ENCODE measurements around the gene CNTNAP5.
"Not testable (repeated sequence)": the region's sequence is repeated elsewhere in the genome, so short reads cannot be mapped to it uniquely, and the experiment has no call there.

The CNTNAP5 gene

GRCh38 chr2:124354466-124354865, 329.4 kb downstream of the CNTNAP5 start:
- H3K4me1 ChIP-seq (ENCODE audit: insufficient read depth, low read length, poor library complexity, severe bottlenecking): no peaks in the 10 kb centered on the region
- no peaks in the 10 kb centered on the region for H3K79me2 ChIP-seq (ENCODE audit: insufficient read depth, low read length)
- no peaks in the 10 kb centered on the region for H3K27me3 ChIP-seq (ENCODE audit: insufficient read depth, low read length, poor library complexity, severe bottlenecking)
- no peak overlapping the region for H3K9ac ChIP-seq (ENCODE audit: low read depth, low read length, poor library complexity, severe bottlenecking)
- no peak overlapping the region for H3K4me2 ChIP-seq (ENCODE audit: low read depth, low read length, poor library complexity, severe bottlenecking)
- H3K4me3 ChIP-seq (ENCODE audit: low read length, poor library complexity, severe bottlenecking): no peak overlapping the region
- H3F3A ChIP-seq (ENCODE audit: low read depth): no peaks in the 10 kb centered on the region
- 0 out of 2 replicates have a peak, but pooled peaks cover 3% of the 10 kb centered on the region for H3K9me2 ChIP-seq (replicated peaks; ENCODE audit: low read depth, low read length)
- no peak for TF ChIP-seq CTCF (conservative IDR thresholded peaks at IDR 0.05; ENCODE audit: low read length)
- no peak for TF ChIP-seq EZH2phosphoT487 (IDR thresholded peaks at IDR 0.05; ENCODE audit: borderline replicate concordance)
- no peaks in the 10 kb centered on the region for H3K9me3 ChIP-seq (ENCODE audit: insufficient read depth, low read depth, low read length)
- no peaks in the 10 kb centered on the region for H4K20me1 ChIP-seq (ENCODE audit: insufficient read depth, low read length, poor library complexity, severe bottlenecking)
- H3K36me3 ChIP-seq (ENCODE audit: insufficient read depth, low read length): no peaks in the 10 kb centered on the region
- H2AFZ ChIP-seq (ENCODE audit: low read length): no peak overlapping the region

- not testable (repeated sequence) for H3K9me3 ChIP-seq (ENCODE audit: insufficient read depth, low read depth, low read length); H3K4me1 ChIP-seq (ENCODE audit: insufficient read depth, low read length, poor library complexity, severe bottlenecking); H3K4me3 ChIP-seq (ENCODE audit: low read length, poor library complexity, severe bottlenecking); H3K36me3 ChIP-seq (ENCODE audit: insufficient read depth, low read length); H3K9ac ChIP-seq (ENCODE audit: low read depth, low read length, poor library complexity, severe bottlenecking); H3K9me2 ChIP-seq (replicated peaks; ENCODE audit: low read depth, low read length); H2AFZ ChIP-seq (ENCODE audit: low read length); H3K27me3 ChIP-seq (ENCODE audit: insufficient read depth, low read length, poor library complexity, severe bottlenecking); H3F3A ChIP-seq (ENCODE audit: low read depth); H3K79me2 ChIP-seq (ENCODE audit: insufficient read depth, low read length); H3K4me2 ChIP-seq (ENCODE audit: low read depth, low read length, poor library complexity, severe bottlenecking); H4K20me1 ChIP-seq (ENCODE audit: insufficient read depth, low read length, poor library complexity, severe bottlenecking)
Measured at GRCh38 chr2:124361966-124362365, 336.9 kb downstream of the CNTNAP5 start.

- no peaks in the 10 kb centered on the region for H3F3A ChIP-seq (ENCODE audit: low read depth)
Measured at GRCh38 chr2:124369181-124369580, 344.1 kb downstream of the CNTNAP5 start.

More at GRCh38 chr2:124369181-124369580, 344.1 kb downstream of the CNTNAP5 start:
- no peak overlapping the region for H3K9ac ChIP-seq (ENCODE audit: low read depth, low read length, poor library complexity, severe bottlenecking)
- H4K20me1 ChIP-seq (ENCODE audit: insufficient read depth, low read length, poor library complexity, severe bottlenecking): no peaks in the 10 kb centered on the region
- H2AFZ ChIP-seq (ENCODE audit: low read length): no peak overlapping the region
- H3K27me3 ChIP-seq (ENCODE audit: insufficient read depth, low read length, poor library complexity, severe bottlenecking): no peaks in the 10 kb centered on the region
- H3K4me1 ChIP-seq (ENCODE audit: insufficient read depth, low read length, poor library complexity, severe bottlenecking): no peaks in the 10 kb centered on the region
- H3K9me2 ChIP-seq (replicated peaks; ENCODE audit: low read depth, low read length): no peaks in the 10 kb centered on the region
- no peaks in the 10 kb centered on the region for H3K79me2 ChIP-seq (ENCODE audit: insufficient read depth, low read length)
- no peak overlapping the region for H3K4me2 ChIP-seq (ENCODE audit: low read depth, low read length, poor library complexity, severe bottlenecking)
- no peaks in the 10 kb centered on the region for H3K9me3 ChIP-seq (ENCODE audit: insufficient read depth, low read depth, low read length)
- H3K4me3 ChIP-seq (ENCODE audit: low read length, poor library complexity, severe bottlenecking): no peak overlapping the region
- H3K36me3 ChIP-seq (ENCODE audit: insufficient read depth, low read length): no peaks in the 10 kb centered on the region
- no peak for TF ChIP-seq EZH2phosphoT487 (IDR thresholded peaks at IDR 0.05; ENCODE audit: borderline replicate concordance)
- TF ChIP-seq CTCF (conservative IDR thresholded peaks at IDR 0.05; ENCODE audit: low read length): no peak
